PC-9 (cell line): ENCODE measurements around the gene PAPSS2.
"Not testable (repeated sequence)": the region's sequence is repeated elsewhere in the genome, so short reads cannot be mapped to it uniquely, and the experiment has no call there.

Experiments
- CTCF ChIP-seq: fragments of 200-600 bp; sonication (generic); conservative IDR thresholded peaks from 2 replicates; pipeline ENCODE4 v1.6.1; 2017; ENCODE audit warnings: mixed run types, antibody characterized with exemption, mild to moderate bottlenecking, moderate library complexity
- EZH2 ChIP-seq: fragments of 200-600 bp; sonication (generic); IDR thresholded peaks from 2 replicates; pipeline ENCODE4 v1.8.0; 2017; ENCODE audit warnings: antibody characterized with exemption, low read depth

DNA sequence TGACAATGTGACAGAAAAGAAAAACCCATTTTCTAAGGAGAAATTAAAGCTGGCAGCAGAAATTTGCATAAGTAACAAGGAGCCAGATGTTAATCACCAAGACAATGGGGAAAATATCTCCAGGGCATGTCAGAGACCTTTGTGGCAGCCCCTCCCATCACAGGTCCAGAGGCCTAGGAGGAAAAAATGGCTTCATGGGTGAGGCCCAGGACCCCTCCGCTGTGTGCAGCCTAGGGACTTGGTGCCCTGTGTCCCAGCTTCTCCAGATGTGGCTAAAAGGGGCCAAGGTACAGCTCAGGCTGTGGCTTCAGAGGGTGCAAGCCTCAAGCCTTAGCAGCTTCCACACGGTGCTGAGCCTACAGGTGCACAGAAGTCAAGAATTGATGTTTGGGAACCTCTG is 48.3 kb upstream of the PAPSS2 start:
- not testable (repeated sequence) for TF ChIP-seq CTCF, EZH2
